CD4-positive, alpha-beta T cell treated with Interleukin-15 for 4 hours (primary cell): ENCODE measurements around the gene ANKRD65.
"Not testable (repeated sequence)": the region's sequence is repeated elsewhere in the genome, so short reads cannot be mapped to it uniquely, and the experiment has no call there.

ENCODE experiments used
- DNase-seq: peaks from one replicate; pipeline ENCODE4 v3.0.0-alpha.2; 2020; ENCODE audit warnings: low spot score

The ANKRD65 gene

DNA sequence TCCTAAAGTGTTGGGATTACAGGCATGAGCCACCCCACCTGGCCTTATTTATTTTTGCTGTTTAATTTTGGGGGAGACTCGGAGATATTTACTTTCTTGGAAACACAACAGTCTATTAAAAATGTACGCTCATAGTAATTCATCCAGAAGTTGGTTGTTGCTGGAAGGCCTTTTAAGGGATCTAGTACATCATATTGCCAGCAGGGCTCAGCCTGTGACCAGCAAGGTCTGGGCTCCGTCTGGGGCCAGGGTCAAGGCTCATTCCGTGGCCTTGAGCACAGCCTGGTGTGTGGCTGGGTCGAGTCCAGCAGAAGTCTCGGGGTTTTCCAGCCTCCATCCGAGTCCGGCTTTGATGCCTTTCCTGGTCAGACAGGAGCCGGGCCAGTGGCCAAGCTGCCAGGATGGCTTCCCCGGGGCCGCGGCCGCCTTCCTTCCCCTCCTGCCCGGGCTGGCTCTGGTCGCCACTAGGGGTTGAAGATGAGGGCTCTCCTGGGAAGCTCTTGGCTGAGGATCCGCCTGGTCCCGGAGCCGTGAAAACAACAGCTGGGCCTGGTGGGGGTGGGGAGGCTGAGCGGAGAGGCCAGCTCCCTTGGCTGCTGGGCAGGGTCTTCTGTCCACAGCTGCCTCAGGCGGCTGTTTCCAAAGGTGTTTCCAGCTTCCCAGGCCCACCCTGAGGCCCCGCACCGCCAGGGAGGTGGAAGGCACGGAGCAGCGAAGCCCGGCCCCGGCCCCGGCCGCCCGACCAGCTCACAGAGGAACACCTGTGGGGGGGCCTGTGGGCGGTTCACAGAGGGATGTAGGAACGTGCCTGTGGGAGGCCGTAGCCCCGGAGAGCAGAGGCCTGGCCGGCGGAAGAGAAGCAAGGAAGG, 9.3 kb upstream of the ANKRD65 start:
- no peak for DNase-seq

GRCh38 chr1:1429671-1430073, 8.6 kb upstream of the ANKRD65 start:
- DNase-seq = no peak

DNA sequence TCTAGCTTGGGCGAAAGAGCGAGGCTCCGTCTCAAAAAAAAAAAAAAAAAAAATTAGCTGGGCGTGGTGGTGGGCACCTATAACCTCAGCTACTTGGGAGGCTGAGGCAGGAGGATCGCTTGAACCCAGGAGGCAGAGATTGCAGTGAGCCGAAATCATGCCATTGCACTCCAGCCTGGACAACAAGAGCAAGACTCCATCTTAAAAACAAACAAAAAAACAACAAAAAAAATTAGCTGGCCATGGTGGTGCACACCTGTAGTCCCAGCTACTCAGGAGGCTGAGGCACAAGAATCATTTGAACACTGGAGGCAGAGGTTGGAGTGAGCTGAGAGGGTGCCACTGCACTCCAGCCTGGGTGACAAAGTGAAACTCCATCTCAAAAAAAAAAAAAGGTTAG, 7.9 kb upstream of the ANKRD65 start:
- DNase-seq = not testable (repeated sequence)

DNA sequence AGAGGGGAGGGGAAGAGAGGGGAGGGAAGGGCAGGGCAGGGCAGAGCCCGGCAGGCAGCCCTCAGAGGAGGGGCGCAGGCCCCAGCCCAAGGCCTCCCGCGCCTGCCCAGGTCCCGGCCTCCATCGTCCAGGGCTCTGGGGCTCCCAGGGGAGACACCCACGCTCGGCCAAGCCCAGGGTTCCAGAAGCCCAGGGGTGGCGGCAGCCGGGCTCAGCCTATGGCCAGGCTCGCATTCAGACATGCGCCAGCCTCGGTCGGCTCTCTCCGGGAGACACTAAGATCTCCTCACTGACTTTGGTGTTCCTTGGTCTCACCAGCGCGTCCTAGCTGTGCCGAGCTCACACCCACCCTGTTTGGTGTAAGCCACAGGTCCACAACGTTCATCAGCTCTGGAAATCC, 7.1 kb upstream of the ANKRD65 start:
- DNase-seq = no peak

GRCh38 chr1:1427820-1428148, 6.7 kb upstream of the ANKRD65 start:
- no peak for DNase-seq

DNA sequence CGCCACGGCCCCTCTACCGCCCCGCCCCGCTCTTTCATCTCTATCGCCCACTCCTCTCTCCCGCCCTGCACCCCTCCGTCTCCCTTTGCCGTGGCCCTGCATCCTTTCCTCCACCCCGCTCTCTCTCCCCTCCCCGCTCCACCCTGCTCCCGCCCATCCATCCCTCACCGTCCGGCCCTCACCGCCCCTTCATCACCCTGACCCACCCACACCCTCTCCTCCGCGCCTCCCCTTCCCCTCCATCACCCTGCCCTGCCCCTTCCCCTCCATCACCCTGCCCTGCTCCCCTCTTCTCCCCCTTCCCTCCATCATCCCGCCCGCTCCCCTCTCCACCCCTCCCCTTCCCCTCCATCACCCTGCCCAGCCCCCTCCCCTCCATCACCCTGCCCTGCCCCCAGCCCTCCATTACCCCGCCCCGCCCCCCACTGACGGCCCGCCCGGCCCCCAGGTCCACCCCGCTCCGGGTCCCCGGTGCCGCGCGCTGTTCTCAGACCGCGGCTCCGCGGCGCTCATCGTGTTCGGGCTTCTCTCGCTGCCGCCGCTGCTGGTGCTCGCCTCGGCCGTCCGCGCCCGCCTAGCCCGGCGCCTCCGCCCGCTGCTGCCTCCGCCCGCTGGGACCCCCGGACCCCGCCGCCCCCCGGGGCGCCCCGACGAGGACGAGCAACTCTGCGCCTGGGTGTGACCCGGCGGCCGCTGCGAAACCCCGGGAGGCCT, 6.2 kb upstream of the ANKRD65 start:
- no peak for DNase-seq

DNA sequence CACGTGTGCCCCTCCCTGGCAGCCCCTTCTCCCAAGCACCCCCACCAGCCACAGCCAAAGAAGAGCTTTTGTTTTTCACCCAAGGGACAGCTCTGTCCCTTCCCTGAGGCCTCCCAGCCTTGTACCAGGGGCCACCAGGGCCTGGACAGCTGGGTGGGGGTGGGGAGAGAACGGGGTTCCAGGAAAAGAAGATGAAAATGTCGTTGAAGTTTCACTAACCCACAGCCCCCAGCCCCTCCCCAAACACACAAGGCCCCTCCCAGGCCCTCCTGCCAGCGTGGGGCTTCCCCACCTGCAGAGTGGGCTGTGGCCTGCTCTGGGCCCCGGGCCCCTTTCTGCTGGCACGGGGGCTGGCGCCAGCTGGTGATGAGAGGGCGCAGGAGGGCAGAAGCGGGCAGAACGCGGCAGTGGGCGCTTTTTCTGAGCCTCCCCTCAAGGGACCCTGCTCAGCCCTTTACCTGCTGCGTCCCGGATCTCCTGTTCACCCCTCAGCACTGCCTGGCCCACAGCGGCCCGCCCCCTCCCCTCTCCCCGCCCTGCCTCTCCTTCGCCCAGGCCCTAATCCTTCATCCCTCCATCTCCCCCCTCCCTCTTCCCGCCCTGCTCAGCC, 5.5 kb upstream of the ANKRD65 start:
- DNase-seq = no peak

DNA sequence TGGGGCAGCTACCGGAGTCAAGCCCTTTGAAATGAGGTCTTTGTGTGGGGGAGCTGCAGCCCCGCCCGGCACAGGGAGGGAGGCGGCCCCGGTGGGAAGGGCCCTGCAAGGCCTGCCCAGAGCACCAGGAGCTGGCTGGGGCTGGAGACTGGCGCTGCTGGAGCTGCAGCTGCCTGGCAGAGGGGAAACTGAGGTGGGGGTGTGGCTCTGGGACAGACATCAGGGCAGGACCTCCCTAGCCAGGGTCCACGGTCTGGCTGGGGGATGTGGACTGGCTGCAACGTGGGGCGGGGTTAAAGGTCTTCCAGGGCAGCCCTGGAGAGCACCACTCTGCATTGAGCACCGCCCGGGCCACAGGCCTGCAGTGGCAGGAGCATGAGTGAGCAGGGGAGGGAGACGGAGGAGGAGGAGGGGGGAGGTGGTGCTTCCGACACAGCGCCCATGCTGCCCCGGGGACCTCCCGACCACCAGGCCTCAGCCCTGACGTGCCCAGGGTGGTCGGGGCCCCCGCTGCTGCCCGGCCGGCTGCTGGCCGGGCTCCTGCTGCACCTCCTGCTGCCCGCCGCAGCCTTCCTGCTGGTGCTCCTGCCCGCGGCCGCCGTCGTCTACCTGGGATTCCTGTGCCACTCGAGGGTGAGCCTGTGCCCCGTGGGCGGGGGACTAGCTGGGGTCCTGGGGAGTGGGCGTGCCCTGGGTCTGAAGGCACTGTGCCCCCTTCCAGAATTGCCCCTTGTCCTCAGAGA, 4.8 kb upstream of the ANKRD65 start:
- no peak for DNase-seq

DNA sequence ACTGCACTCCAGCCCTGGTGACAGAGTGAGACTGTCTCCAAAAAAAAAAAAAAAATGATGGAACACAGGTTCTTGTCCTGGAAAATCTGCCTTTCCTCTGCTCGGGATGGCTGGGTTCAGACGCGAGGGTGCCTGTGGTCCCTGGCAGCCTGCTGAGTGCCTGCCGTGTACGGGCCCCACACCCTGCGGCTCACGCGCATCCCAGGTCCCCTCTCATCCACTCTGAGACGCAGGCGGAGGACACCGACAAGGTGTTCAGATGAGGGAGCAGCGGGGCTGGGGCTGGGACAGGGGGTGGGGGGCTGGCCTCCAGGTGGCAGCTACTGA, 4.3 kb upstream of the ANKRD65 start:
- no peak for DNase-seq

GRCh38 chr1:1424707-1425106, 3.6 kb upstream of the ANKRD65 start:
- no peak for DNase-seq

DNA sequence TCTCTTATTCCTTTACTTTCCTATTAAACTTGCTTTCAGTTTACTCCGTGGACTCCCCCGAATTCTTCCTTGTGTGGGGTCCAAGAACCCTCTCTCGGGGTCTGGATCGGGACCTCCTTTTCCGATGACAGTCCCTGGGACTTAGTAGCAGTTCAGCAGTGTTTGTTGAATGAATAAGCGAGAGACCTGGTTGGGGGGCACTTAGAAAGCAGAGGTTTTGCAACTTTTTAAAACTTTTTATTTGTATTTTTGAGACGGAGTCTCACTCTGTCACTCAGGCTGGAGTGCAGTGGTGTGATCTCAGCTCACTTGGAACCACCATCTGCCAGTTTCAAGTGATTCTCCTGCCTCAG, 2.1 kb upstream of the ANKRD65 start:
- DNase-seq = no peak

- DNase-seq = no peak
These were observed 1.6 kb upstream of the ANKRD65 start for GRCh38 chr1:1422465-1423244.

DNA sequence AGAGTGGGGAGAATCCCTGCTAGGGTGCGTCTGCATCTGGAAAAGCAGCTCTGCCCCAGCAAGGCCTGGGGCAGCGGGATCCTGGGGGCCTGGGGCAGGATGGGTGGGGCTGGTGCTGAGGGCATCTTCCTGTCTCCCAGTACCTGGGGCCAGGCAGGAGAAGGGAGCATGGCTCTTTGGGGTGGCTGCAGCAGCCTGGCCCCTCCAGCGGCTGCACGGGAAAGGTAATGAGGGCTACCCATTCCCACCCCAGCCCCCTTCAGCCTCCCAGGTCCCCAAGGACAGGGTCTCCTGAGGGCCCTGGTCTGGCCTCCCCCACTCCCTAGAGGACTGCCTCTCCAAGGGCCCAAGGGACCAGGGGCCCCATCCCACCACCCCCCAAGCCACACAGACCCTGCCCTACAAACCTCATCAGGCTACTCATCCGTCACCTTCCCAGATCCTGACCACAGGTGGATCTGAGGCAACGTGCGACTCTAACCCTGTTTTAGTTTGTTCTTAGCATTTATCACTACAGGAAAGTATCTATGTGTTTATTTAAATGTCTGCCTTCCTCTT, 910 bp upstream of the ANKRD65 start:
- DNase-seq = no peak

DNA sequence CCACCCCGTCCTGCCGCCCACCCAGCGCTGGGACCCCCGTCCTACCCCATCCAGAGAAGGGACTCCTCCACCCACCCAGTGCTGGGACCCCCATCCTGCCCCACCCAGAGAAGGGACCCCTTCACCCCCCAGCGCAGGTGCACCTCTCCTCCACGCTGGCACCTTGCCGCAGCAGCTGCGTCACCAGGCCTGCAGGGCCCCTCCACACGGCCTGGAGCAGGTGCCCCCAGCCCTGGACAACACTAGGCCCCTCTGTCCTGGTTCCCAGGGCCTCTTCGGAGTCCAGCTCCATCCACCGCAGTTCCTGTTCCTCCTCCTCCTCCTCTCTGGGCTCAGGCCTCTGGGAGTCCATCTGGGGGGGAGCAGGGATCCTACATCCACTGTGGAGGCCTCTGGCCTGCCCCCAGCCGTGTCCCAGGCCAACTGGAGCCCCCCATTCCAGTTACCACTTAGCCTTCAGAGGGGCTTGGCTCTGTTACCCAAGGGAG, 378 bp downstream of the ANKRD65 start:
- no peak for DNase-seq

GRCh38 chr1:1419813-1420653, 1.0 kb downstream of the ANKRD65 start:
- no peak for DNase-seq

DNA sequence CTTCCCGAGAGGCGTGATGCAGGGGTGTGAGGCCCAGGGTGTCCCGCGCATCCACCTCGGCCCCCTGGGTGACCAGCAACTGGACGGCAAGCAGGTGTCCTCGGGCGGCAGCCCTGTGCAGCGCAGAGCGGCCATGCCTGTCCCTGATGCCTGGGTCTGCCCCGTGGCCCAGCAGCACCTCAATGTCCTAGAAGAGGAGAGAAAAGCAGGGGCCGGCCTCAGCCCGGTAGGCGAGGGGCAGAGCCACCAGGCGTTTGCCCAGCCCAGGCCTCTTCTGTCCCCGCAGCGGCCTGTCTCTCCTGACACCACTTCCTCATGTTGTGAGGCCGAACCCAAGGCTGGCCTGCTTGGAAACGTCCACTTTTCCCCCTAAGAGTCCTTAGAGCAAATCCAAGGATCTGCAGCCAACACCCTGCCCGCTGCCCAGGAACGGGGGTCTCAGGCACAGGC, 1.7 kb downstream of the ANKRD65 start:
- DNase-seq = no peak

GRCh38 chr1:1418464-1419362, 2.4 kb downstream of the ANKRD65 start:
- no peak for DNase-seq

DNA sequence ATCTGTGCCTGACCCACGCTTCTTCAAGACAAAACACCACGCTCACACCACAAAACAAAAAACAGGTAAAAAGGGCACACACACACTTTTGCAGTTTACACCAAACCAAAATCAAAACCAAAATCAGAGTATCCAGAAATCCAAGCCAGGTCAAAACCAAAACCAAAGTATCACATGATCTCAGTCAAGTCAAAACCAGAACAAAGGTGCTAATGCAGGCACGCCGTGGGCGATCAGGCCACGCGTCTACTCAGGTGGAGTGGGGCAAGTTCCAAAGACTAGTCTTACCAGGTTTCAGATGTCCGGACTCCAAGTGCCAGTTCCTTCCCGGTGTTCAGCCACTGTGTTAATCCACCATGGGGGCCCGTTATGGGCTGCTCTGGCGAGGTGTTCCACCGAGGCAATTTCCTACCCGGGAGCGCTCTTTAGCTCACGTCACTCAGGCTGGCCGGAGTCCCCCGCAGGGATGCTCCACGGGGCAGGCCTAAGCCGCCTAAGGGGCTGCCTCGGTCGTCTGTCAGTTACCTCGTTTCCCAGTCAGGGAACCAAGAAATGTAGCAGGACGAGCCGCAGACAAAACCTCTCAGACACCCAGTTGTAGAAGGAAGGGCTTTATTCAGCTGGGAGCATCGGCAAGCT, 3.1 kb downstream of the ANKRD65 start:
- not testable (repeated sequence) for DNase-seq

- not testable (repeated sequence) for DNase-seq
These were observed 3.7 kb downstream of the ANKRD65 start for GRCh38 chr1:1417396-1417795.
